Right lobe of liver (tissue), 4 donors: ENCODE measurements around the gene ITGAE.

Experiments
- POLR2A ChIP-seq: fragments of 450-650 bp; IDR thresholded peaks from one replicate; pipeline ENCODE4 v1.6.1; 2017; ENCODE audit warnings: antibody characterized with exemption, mild to moderate bottlenecking
- TF ChIP-seq, protein P1 (sequence below), 4 donors: fragments of 200-600 bp in 3 of 4; fragments of 450-650 bp in 1 of 4; IDR thresholded peaks; one replicate each; pipeline versions ENCODE4 v1.5.1 to v1.8.0; 2016 to 2022; ENCODE audit warnings: antibody characterized with exemption in 4 of 4, mild to moderate bottlenecking in 2 of 4
- donor health status: DM: no; HTN: no; CAD: no.
- donor health status: DM: no; HTN: no; CAD: no.
- donor health status: DM: no; HTN: yes; CAD: no.

GRCh38 chr17:3770466-3770865 lies 30.5 kb downstream of the ITGAE start:
- TF ChIP-seq, protein P1, sequence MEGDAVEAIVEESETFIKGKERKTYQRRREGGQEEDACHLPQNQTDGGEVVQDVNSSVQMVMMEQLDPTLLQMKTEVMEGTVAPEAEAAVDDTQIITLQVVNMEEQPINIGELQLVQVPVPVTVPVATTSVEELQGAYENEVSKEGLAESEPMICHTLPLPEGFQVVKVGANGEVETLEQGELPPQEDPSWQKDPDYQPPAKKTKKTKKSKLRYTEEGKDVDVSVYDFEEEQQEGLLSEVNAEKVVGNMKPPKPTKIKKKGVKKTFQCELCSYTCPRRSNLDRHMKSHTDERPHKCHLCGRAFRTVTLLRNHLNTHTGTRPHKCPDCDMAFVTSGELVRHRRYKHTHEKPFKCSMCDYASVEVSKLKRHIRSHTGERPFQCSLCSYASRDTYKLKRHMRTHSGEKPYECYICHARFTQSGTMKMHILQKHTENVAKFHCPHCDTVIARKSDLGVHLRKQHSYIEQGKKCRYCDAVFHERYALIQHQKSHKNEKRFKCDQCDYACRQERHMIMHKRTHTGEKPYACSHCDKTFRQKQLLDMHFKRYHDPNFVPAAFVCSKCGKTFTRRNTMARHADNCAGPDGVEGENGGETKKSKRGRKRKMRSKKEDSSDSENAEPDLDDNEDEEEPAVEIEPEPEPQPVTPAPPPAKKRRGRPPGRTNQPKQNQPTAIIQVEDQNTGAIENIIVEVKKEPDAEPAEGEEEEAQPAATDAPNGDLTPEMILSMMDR (IDR thresholded peaks at IDR 0.05) = no peak
- TF ChIP-seq POLR2A = no peak
